Vagina (tissue), 2 donors: Measurements from ENCODE around the gene RSU1.

Source experiments
- POLR2A ChIP-seq, 2 donors: fragments of 450-650 bp; IDR thresholded peaks; one replicate each; pipeline ENCODE4 v1.6.1; 2017; ENCODE audit warnings: antibody characterized with exemption in 2 of 2, mild to moderate bottlenecking in 2 of 2, moderate library complexity in 2 of 2
- POLR2AphosphoS5 ChIP-seq, 2 donors: sonication (generic); formaldehyde crosslinking; IDR thresholded peaks; one replicate each; pipeline ENCODE4 v1.9.0; 2017; ENCODE audit warnings: antibody characterized with exemption in 2 of 2, mild to moderate bottlenecking in 2 of 2, low read depth in 1 of 2; ENCODE audit not compliant: insufficient read depth in 1 of 2
- TF ChIP-seq, protein P1 (sequence below), 3 experiments: fragments of 450-650 bp in 2 of 3; fragments of 200-600 bp in 1 of 3; sonication (generic) in 1 of 3; IDR thresholded peaks; one replicate each; pipeline ENCODE4 v1.5.1; 2017 to 2019; ENCODE audit warnings: antibody characterized with exemption in 3 of 3, mild to moderate bottlenecking in 2 of 3, moderate library complexity in 2 of 3

DNA sequence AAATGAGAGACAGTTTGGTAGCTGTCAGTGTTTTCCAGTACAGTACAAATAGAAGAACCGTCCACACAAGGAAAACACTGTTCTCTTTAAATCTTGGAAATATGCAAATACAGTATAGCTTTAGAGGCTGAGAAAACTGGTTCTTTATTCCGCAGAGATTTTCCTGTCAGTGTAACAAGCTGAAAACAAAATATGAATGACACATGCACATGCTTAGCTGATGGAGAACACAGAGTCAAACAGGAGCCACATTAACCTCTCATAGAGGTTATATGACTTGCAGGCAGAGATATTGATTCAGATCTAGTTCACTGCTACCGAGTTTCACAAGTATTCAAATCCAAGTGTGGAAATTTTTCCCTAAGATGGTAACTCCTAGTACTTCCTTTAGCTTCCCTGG lies 160.3 kb downstream of the RSU1 start:
- TF ChIP-seq, protein P1, sequence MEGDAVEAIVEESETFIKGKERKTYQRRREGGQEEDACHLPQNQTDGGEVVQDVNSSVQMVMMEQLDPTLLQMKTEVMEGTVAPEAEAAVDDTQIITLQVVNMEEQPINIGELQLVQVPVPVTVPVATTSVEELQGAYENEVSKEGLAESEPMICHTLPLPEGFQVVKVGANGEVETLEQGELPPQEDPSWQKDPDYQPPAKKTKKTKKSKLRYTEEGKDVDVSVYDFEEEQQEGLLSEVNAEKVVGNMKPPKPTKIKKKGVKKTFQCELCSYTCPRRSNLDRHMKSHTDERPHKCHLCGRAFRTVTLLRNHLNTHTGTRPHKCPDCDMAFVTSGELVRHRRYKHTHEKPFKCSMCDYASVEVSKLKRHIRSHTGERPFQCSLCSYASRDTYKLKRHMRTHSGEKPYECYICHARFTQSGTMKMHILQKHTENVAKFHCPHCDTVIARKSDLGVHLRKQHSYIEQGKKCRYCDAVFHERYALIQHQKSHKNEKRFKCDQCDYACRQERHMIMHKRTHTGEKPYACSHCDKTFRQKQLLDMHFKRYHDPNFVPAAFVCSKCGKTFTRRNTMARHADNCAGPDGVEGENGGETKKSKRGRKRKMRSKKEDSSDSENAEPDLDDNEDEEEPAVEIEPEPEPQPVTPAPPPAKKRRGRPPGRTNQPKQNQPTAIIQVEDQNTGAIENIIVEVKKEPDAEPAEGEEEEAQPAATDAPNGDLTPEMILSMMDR (IDR thresholded peaks at IDR 0.05) = no peak
- TF ChIP-seq POLR2AphosphoS5 (IDR thresholded peaks at IDR 0.05; ENCODE audit: insufficient read depth in 1 of 2, low read depth in 1 of 2) = no peak
- TF ChIP-seq POLR2A (IDR thresholded peaks at IDR 0.05) = no peak
